IPS-NIHi7 (cell line): ENCODE measurements around the gene MAN1A1.
"Not testable (repeated sequence)": the region's sequence is repeated elsewhere in the genome, so short reads cannot be mapped to it uniquely, and the experiment has no call there.

ENCODE experiments used
- DNase-seq: peaks from one replicate; pipeline ENCODE4 v3.0.0; 2012; ENCODE audit warnings: mixed read lengths; ENCODE audit errors: extremely low spot score

Gene MAN1A1

GRCh38 chr6:119306396-119306968 lies 43.1 kb downstream of the MAN1A1 start:
- DNase-seq = no peak

GRCh38 chr6:119303164-119303887 lies 46.2 kb downstream of the MAN1A1 start:
- DNase-seq = no peak

- DNase-seq = no peak
These were observed 48.1 kb downstream of the MAN1A1 start for GRCh38 chr6:119301429-119301828.

GRCh38 chr6:119299694-119300093 lies 49.9 kb downstream of the MAN1A1 start:
- no peak for DNase-seq

GRCh38 chr6:119297049-119297448 lies 52.5 kb downstream of the MAN1A1 start:
- DNase-seq = no peak

GRCh38 chr6:119296036-119297035 lies 53.2 kb downstream of the MAN1A1 start:
- DNase-seq = no peak

- no peak for DNase-seq
These were observed 54.6 kb downstream of the MAN1A1 start for GRCh38 chr6:119294984-119295383.

- DNase-seq = not testable (repeated sequence)
These were observed 58.5 kb downstream of the MAN1A1 start for GRCh38 chr6:119291060-119291459.

GRCh38 chr6:119290306-119290705 lies 59.3 kb downstream of the MAN1A1 start:
- DNase-seq = no peak

GRCh38 chr6:119289651-119290050 lies 59.9 kb downstream of the MAN1A1 start:
- no peak for DNase-seq

GRCh38 chr6:119285908-119286625 lies 63.5 kb downstream of the MAN1A1 start:
- DNase-seq = no peak

GRCh38 chr6:119284861-119285521 lies 64.6 kb downstream of the MAN1A1 start:
- peak; percentile 35 for DNase-seq

GRCh38 chr6:119283979-119284545 lies 65.5 kb downstream of the MAN1A1 start:
- DNase-seq = no peak

GRCh38 chr6:119283214-119283613 lies 66.3 kb downstream of the MAN1A1 start:
- no peak for DNase-seq

GRCh38 chr6:119280668-119281067 lies 68.9 kb downstream of the MAN1A1 start:
- no peak for DNase-seq

- no peak for DNase-seq
These were observed 69.5 kb downstream of the MAN1A1 start for GRCh38 chr6:119280080-119280479.

- DNase-seq = no peak
These were observed 70.9 kb downstream of the MAN1A1 start for GRCh38 chr6:119278625-119279024.

GRCh38 chr6:119277052-119277451 lies 72.5 kb downstream of the MAN1A1 start:
- no peak for DNase-seq

GRCh38 chr6:119276211-119276610 lies 73.3 kb downstream of the MAN1A1 start:
- DNase-seq = no peak

- DNase-seq = no peak
These were observed 75.4 kb downstream of the MAN1A1 start for GRCh38 chr6:119274197-119274595.
